Lung (tissue), 12 donors: ENCODE results near the gene PLA2G2D. TPM values are rescaled to one million over a fixed set of nuclear protein-coding genes. Genes with fewer than 3 reads are reported as not detected.
A peak's percentile ranks its signal among the peaks of the same experiment; 100 is the strongest.

Experiments
- ATAC-seq: fragments of 200-7000 bp; cut with Tn5 transposase; one replicate; pipeline ENCODE4 v1.9.1; 2020; ENCODE audit warnings: moderate number of reproducible peaks; ENCODE audit not compliant: insufficient read depth, low FRiP score
- DNase-seq, 3 donors: peaks; one replicate each; pipeline ENCODE4 v3.0.0-alpha.2; 2013 to 2017
- H3K27ac ChIP-seq, 2 donors: one replicate each; pipeline ENCODE4 v1.5.1; 2013; ENCODE audit warnings: mild to moderate bottlenecking in 2 of 2, moderate library complexity in 2 of 2, control low read depth in 1 of 2, inconsistent platforms in 1 of 2, low read depth in 1 of 2, low read length in 1 of 2
- H3K27me3 ChIP-seq, 3 donors: one replicate each; pipeline ENCODE4 v1.5.1; 2013; ENCODE audit warnings: low read length in 2 of 3; ENCODE audit not compliant: control insufficient read depth in 3 of 3, insufficient read depth in 3 of 3
- H3K36me3 ChIP-seq, 4 donors: one replicate each; pipeline ENCODE4 v1.5.1; 2013; ENCODE audit warnings: low read length in 4 of 4, mild to moderate bottlenecking in 1 of 4, moderate library complexity in 1 of 4; ENCODE audit not compliant: control insufficient read depth in 4 of 4, insufficient read depth in 4 of 4
- H3K4me1 ChIP-seq, 5 donors: one replicate each; pipeline ENCODE4 v1.5.1; 2013; ENCODE audit warnings: low read length in 5 of 5, mild to moderate bottlenecking in 2 of 5, moderate library complexity in 1 of 5; ENCODE audit not compliant: control insufficient read depth in 5 of 5, insufficient read depth in 5 of 5
- H3K4me3 ChIP-seq: one replicate; pipeline ENCODE4 v1.5.1; 2013; ENCODE audit warnings: mild to moderate bottlenecking, control low read depth, moderate library complexity
- H3K9ac ChIP-seq, 2 donors: one replicate each; pipeline ENCODE4 v1.5.1; 2013; ENCODE audit warnings: low read length in 2 of 2, control low read depth in 1 of 2; ENCODE audit not compliant: insufficient read depth in 1 of 2
- H3K9me3 ChIP-seq, 4 donors: one replicate each; pipeline ENCODE4 v1.5.1; 2013; ENCODE audit warnings: low read length in 3 of 4, mild to moderate bottlenecking in 1 of 4, moderate library complexity in 1 of 4; ENCODE audit not compliant: control insufficient read depth in 4 of 4, insufficient read depth in 3 of 4
- WGBS, 2 donors: extraction: QIAGEN DNeasy Blood & Tissue Kit; methylation state at CpG; one replicate each; pipeline ENCODE4 v1.1.7; 2013; 5-methylcytosine and 5-hydroxymethylcytosine counted together
- polyA plus RNA-seq, 2 donors: library from polyadenylated mRNA; stranded (reverse); fragments of 200-250 nt; gene quantifications; one replicate each; pipeline ENCODE4 v1.2.1, GENCODE V29; 2013
- total RNA-seq, 2 donors: library from RNA; depleted of rRNA in 1 of 2; stranded (reverse); fragments of >200 nt in 1 of 2; gene quantifications; one replicate each; pipeline ENCODE4 v1.2.1, GENCODE V29; 2014 to 2021
- TF ChIP-seq, protein P1 (sequence below): IDR thresholded peaks from 2 replicates; pipeline ENCODE4 v1.5.1; 2012; ENCODE audit warnings: mild to moderate bottlenecking; ENCODE audit errors: control extremely low read depth, extremely low read depth
- donor health status: control.
- donor health status: control.
- donor health status: Bipolar disorder and iron deficiency.
- donor health status: healthy.
- donor health status: DM: yes; HTN: yes; CAD: no.

The PLA2G2D gene
- total and polyA plus RNA-seq, 4 donors: 0.06 to 0.57 (median 0.06) TPM; not detected in 1

DNA sequence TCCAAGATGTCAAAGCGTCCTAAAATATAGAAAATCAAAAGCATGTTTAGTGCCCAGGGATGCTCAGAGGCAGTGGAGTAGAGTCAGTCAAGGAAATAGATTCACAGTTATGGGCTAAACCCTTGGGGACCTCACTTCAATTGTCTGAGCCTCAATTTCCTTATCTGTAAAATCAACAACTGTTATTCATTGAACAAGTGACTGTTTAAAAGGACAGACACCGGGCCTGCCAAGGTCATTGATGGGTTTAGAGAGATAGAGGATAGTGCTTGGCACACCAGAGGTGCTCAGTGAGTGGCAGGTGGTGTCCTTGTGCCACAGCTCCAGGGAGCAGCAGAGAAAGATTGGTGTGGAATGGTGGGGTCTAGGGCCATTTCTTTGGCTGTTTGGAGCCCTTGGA lies 36.6 kb downstream of the PLA2G2D start:
- H3K27ac ChIP-seq: no peak overlapping the region
- WGBS, 2 donors: 70 to 85% methylated on average over 2 of the region's 2 CpGs
- H3K4me3 ChIP-seq: no peak overlapping the region
- TF ChIP-seq, protein P1, sequence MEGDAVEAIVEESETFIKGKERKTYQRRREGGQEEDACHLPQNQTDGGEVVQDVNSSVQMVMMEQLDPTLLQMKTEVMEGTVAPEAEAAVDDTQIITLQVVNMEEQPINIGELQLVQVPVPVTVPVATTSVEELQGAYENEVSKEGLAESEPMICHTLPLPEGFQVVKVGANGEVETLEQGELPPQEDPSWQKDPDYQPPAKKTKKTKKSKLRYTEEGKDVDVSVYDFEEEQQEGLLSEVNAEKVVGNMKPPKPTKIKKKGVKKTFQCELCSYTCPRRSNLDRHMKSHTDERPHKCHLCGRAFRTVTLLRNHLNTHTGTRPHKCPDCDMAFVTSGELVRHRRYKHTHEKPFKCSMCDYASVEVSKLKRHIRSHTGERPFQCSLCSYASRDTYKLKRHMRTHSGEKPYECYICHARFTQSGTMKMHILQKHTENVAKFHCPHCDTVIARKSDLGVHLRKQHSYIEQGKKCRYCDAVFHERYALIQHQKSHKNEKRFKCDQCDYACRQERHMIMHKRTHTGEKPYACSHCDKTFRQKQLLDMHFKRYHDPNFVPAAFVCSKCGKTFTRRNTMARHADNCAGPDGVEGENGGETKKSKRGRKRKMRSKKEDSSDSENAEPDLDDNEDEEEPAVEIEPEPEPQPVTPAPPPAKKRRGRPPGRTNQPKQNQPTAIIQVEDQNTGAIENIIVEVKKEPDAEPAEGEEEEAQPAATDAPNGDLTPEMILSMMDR: no peak
- ATAC-seq: no peak
- no peaks in the 10 kb centered on the region for H3K36me3 ChIP-seq
- peaks cover 0 to 2% (median 0%) of the 10 kb centered on the region in 4 donors for H3K9me3 ChIP-seq
- H3K9ac ChIP-seq: no peak overlapping the region
- H3K4me1 ChIP-seq: peaks cover 0 to 5% (median 0%) of the 10 kb centered on the region in 5 donors
- H3K27me3 ChIP-seq: peaks cover 0 to 6% (median 2%) of the 10 kb centered on the region in 3 donors
- DNase-seq: no peak

DNA sequence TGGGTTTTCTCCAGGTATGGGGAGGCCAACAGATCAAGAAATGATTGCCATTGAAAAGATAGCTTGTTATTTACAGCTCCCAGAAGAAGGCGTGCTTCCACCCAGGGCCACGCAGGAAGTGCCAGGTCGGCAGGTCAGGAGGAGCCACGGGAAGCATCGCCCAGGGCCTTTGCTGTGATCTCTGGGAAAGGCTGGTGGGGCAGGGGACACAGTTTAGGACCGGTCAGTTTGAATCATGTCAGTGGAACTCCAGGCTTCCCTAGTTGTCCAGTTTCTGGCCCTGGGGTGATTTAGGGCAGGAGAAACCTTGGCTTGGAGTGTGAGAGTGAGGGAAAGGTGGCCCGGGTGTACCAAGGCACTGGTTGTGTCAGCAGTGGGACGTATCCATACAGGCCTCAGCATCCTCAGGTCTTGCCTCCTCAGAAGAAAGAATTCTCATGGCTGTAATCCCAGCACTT lies 38.0 kb downstream of the PLA2G2D start:
- DNase-seq (no peak), ATAC-seq (no peak)
- Histone ChIP-seq H3K27ac (no peak overlapping the region), H3K4me3 (no peak overlapping the region), H3K36me3 (peaks cover 0 to 2% (median 0%) of the 10 kb centered on the region in 4 donors), H3K4me1 (peaks cover 0 to 5% (median 0%) of the 10 kb centered on the region in 5 donors), H3K9ac (no peak overlapping the region), H3K27me3 (peaks cover 0 to 6% (median 2%) of the 10 kb centered on the region in 3 donors), H3K9me3 (peaks cover 0 to 2% (median 0%) of the 10 kb centered on the region in 4 donors)
- TF ChIP-seq, protein P1: no peak
- WGBS, 2 donors: 55 to 62% methylated on average over 8 of the region's 8 CpGs

DNA sequence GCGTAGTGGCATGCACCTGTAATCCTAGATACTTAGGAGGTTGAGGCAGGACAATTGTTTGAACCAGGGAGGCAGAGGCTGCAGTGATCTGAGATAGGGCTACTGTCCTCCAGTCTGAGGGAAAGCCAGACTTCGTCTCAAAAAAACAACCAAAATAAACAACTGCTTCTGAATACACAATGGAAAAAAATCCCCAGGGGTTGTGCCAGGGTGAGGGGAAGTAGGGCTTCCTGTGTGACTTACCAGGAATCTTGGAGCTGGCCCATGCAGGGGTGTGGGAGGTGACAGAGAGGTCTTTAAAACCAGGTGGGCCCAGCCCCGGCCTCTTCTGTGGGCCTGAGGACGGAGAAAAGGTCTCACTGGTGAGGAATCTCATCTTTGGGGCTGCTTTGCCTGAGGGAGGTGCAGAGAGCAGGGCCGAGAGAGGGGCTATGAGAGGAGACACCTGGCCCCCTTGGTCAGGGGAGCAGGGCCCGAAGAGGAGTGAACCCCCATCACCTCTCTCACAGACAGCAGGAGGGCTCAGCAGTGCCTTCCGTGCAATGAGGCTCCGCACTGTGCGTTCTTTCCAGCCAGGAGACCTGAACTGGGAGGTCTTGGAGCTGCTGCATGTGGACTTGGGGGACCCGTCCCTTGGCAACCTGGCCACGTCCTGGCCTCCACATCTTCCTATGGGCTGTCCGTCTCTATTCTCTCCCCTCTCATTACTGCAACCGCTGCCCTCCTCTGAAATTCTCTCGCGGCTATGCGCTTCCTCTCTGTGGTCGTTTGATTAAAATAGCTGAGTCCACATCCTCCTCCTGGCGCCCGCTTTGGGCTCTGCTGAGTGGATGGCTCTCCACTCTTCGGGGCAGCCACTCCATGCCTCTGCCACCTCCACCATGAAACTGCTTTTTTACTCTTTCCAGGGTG lies 38.6 kb downstream of the PLA2G2D start:
- Histone ChIP-seq H3K9me3 (peaks cover 0 to 2% (median 0%) of the 10 kb centered on the region in 4 donors), H3K36me3 (peaks cover 0 to 2% (median 0%) of the 10 kb centered on the region in 4 donors), H3K27me3 (peaks cover 0 to 6% (median 2%) of the 10 kb centered on the region in 3 donors), H3K9ac (no peak overlapping the region), H3K4me1 (peaks cover 0 to 5% (median 0%) of the 10 kb centered on the region in 5 donors), H3K27ac (no peak overlapping the region), H3K4me3 (no peak overlapping the region)
- no peak for ATAC-seq
- 24 to 51% methylated on average over 18 to 20 of the region's 20 CpGs for WGBS, 2 donors
- TF ChIP-seq, protein P1: no peak
- DNase-seq: peak in 1 of 3 donors; percentile 26
